GM21360 (cell line): ENCODE measurements around the gene SHB.
"Not testable (repeated sequence)": the region's sequence is repeated elsewhere in the genome, so short reads cannot be mapped to it uniquely, and the experiment has no call there.

ENCODE experiments used
- ATAC-seq: cut with Tn5 transposase; IDR thresholded peaks from one replicate; pipeline ENCODE4 v1.9.1; 2021; ENCODE audit warnings: mild to moderate bottlenecking, moderate library complexity; ENCODE audit not compliant: unreplicated experiment

SHB gene

GRCh38 chr9:38064842-38065368, 4.1 kb downstream of the SHB start:
- ATAC-seq = no peak

DNA sequence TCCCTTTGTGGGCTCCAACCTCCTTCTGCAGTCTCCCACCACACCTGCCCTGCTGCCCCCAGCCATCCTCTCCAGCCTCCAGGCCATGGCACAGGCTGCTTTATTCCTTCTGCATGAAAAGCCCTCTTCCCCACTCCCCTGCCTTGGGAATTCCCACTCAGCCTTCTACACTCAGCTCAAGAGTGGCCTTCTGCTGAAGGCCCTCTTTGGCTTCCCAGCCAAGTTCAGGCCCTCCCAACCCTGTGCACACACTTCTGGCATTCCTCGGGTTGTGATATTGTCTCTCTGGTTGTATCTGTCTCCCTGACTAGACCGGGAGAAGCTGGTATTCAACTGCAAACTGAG, 5.7 kb downstream of the SHB start:
- ATAC-seq = no peak

DNA sequence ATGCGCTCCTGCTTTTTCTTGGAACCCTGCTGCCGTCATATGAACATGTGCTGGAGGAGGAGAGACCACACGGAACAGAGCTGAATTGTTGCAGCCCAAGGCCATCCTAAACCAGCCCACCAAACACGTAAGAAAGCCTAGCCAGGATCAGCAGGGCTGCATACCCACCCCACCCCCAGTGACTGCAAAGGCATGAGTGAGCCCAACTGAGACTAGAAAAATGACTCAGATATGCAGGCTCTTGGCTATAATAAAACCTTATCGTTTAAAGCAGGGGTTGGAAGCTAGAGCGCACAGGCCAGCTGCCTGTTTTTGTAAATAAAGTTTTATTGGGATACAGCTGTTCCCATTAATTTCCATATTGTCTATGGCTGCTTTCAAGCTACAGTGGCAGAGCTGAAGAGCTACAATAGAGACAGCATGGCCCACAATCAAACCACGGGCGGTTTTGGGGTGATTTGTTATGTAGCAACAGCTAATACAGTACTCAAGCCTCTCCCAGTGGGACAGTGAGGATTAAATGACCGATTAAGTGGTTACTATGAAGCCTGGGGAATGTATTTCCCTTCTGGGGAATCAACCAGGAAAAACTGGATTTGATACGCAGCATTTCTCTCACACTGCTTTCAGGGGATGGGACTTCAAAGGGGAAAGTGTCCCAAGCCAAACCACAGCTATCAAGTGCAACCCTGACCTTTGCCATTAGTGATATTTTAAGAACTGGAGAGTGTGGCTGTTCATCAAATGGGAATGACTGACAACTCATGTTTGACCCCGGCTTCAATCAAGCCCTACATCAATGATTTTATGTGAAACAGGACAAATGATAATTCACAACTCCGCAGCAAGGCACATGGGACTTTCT, 6.3 kb downstream of the SHB start:
- ATAC-seq = no peak

GRCh38 chr9:38062106-38062497, 6.9 kb downstream of the SHB start:
- ATAC-seq = no peak

GRCh38 chr9:38061326-38061977, 7.6 kb downstream of the SHB start:
- ATAC-seq = peak; percentile 67

DNA sequence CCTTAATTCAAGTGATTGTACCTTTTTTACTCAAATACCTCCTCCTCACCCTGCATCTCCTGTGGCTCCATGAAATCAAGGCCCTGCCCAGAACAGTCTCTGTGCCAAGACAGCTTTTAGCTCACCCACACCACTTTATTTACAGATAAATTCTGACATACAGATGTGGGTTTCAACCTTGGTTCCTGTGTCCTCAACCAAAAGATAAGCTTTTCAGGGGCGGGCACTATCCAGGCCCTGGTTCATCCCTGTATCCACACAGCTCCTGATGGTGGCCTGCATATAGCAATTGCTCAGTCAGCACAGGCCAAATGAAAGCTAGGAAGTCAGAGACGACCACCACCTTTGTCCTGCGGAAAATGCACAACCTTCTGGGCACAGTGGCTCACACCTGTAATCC, 8.3 kb downstream of the SHB start:
- no peak for ATAC-seq

DNA sequence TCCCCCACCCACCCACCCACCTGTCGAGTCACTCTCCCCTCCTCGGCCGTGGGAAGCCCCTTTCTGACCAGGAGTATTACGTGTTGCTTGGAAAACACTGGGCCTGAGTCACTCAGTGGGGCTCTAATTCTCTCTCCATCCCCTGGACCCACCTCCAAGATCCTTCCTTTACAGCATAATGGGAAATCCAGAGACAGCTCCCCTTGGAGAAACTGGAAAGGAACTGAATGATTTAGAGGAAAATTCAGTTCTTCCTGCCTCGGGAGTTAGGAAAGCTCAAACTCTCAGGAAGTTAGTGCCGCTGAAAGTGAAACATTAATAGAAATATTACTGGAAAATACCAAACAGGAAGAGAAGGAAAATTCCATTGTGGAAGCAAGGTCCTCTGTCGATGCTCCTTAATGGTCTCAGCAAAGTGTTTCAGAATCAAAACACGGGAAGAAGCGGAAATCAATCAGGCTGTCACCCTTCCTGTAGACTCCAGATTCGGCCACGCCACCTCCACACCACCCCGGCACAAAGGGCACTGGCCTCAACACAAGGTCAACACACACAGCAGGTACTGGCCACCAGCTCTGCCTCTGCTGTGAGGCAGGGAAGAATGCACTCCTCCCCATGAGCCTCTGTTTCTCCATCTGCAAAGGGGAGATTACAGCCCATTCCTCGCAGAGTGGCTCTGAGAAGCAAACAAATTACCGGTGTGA, 9.6 kb downstream of the SHB start:
- ATAC-seq = no peak

- ATAC-seq = no peak
These were observed 10.4 kb downstream of the SHB start for GRCh38 chr9:38058452-38059232.

DNA sequence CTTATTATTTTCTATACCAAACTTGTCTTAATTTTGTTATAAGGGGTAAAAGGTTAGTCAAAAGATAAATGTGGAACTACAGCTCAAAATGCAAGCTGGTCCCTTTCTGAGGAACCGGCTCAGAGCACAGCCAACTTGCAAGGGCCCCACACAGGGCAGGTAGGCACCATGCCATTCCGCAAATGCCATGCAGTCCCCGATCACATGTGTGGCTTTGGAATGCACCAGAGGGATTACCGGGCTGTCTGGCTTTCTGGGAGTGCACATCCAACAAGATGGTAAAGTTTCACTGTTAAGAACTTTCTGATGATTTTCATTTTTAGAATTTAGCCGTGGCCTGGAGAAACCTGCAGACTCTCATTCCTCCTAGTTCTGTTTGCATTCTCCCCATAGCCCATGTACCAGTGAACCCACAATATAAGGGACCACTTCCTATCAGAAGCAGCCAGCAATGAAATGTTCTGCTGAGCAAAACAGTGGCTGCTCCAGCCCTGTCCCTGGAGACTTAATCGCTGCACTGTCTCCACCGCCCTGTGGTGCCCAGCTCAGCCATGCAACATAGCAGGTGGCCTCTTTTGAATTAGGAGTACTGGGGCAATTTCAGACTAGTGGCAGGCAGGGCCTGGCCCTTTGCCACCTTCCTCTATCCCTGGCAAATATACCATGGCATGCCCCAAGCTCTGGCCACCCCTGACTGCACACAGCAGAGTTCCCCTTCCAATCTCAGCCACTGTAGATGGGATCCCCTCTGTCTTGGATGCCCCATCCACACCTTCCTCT, 11.4 kb downstream of the SHB start:
- ATAC-seq = no peak

DNA sequence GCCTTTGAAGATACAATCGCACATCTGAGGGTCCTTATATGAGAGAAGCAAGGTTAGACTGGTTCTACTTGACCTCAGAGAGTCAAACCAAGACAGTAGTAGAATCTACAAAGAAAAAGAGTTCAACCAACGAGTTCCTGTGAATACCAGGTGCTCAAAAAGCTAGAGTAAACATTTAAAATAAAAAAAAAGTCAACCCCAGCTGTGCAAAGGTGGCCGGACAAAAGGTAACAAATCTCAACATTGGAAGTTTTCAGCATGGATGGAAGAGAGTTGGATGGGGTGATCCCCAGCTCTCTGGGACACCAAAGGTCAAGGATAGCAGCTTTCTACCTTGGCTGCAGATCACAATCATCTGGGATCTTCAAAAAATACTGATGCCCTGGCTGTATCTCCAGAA, 14.4 kb downstream of the SHB start:
- ATAC-seq = no peak

- ATAC-seq = no peak
These were observed 15.1 kb downstream of the SHB start for GRCh38 chr9:38053697-38054461.

GRCh38 chr9:38051780-38052546, 17.1 kb downstream of the SHB start:
- no peak for ATAC-seq

GRCh38 chr9:38048316-38048969, 20.6 kb downstream of the SHB start:
- no peak for ATAC-seq

- no peak for ATAC-seq
These were observed 21.5 kb downstream of the SHB start for GRCh38 chr9:38047301-38048251.

DNA sequence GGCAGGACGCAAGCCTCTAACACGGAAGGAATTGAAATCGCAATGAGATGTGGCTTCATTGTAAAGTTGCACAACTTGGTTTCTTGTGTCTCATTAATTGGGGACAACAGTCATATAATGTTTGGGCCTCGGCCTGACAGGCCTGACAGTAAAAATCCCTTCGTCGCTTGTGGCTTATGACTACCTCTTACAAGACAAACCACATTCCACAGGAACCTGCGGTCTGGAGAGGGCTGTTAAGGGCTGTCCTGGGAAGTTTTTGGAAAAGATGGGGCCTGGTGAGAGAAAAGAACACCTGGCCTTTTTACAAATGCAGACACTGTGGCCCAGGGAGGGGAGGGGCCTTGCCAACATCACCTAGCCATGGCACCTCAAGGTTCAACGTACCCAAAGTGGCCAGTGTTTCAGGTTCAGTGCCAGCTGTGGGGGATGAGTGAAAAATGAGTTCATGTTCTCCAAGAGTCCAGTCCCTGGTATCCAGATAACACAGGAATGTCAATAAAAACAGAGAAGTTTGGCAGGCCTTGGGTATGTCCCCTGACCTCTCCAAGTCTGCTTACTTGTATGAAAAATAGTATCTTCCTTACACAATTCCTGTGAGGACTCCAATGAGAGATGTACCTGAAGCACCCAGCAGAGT, 22.2 kb downstream of the SHB start:
- ATAC-seq = no peak

GRCh38 chr9:38045939-38046338, 23.1 kb downstream of the SHB start:
- ATAC-seq = not testable (repeated sequence)

GRCh38 chr9:38044706-38045105, 24.3 kb downstream of the SHB start:
- ATAC-seq = no peak
